ENCODE measurements around the gene EDEM1.

- TF ChIP-seq POLR2AphosphoS5 (IDR thresholded peaks at IDR 0.05) (no peak), SMC3 (conservative IDR thresholded peaks at IDR 0.05; ENCODE audit: poor library complexity) (no peak), EZH2 (IDR thresholded peaks at IDR 0.05; ENCODE audit: borderline replicate concordance, insufficient read depth, low read length, poor library complexity, severe bottlenecking) (no peak), MXI1 (conservative IDR thresholded peaks at IDR 0.05; ENCODE audit: poor library complexity, severe bottlenecking) (no peak), EP300 (conservative IDR thresholded peaks at IDR 0.05; ENCODE audit: poor library complexity, severe bottlenecking) (no peak), RAD21 (conservative IDR thresholded peaks at IDR 0.05) (no peak), TAF1 (IDR thresholded peaks at IDR 0.05; ENCODE audit: low read depth) (no peak)
- TF ChIP-seq, protein P1, sequence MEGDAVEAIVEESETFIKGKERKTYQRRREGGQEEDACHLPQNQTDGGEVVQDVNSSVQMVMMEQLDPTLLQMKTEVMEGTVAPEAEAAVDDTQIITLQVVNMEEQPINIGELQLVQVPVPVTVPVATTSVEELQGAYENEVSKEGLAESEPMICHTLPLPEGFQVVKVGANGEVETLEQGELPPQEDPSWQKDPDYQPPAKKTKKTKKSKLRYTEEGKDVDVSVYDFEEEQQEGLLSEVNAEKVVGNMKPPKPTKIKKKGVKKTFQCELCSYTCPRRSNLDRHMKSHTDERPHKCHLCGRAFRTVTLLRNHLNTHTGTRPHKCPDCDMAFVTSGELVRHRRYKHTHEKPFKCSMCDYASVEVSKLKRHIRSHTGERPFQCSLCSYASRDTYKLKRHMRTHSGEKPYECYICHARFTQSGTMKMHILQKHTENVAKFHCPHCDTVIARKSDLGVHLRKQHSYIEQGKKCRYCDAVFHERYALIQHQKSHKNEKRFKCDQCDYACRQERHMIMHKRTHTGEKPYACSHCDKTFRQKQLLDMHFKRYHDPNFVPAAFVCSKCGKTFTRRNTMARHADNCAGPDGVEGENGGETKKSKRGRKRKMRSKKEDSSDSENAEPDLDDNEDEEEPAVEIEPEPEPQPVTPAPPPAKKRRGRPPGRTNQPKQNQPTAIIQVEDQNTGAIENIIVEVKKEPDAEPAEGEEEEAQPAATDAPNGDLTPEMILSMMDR (IDR thresholded peaks at IDR 0.05; ENCODE audit: poor library complexity, severe bottlenecking), result no peak
These were observed 5.9 kb upstream of the EDEM1 start for GRCh38 chr3:5181469-5182141.
